NCI-H1436 treated with DMSO at 0.1 percent for 48 hours (cell line): Measurements from ENCODE around the gene ZNF200.
"Not testable (repeated sequence)": the region's sequence is repeated elsewhere in the genome, so short reads cannot be mapped to it uniquely, and the experiment has no call there.

ENCODE experiments used
- DNase-seq: peaks from one replicate; lab custom pipeline; 2025; lab: John Stamatoyannopoulos, UW

Gene ZNF200, protein sequence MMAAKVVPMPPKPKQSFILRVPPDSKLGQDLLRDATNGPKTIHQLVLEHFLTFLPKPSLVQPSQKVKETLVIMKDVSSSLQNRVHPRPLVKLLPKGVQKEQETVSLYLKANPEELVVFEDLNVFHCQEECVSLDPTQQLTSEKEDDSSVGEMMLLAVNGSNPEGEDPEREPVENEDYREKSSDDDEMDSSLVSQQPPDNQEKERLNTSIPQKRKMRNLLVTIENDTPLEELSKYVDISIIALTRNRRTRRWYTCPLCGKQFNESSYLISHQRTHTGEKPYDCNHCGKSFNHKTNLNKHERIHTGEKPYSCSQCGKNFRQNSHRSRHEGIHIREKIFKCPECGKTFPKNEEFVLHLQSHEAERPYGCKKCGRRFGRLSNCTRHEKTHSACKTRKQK

DNA sequence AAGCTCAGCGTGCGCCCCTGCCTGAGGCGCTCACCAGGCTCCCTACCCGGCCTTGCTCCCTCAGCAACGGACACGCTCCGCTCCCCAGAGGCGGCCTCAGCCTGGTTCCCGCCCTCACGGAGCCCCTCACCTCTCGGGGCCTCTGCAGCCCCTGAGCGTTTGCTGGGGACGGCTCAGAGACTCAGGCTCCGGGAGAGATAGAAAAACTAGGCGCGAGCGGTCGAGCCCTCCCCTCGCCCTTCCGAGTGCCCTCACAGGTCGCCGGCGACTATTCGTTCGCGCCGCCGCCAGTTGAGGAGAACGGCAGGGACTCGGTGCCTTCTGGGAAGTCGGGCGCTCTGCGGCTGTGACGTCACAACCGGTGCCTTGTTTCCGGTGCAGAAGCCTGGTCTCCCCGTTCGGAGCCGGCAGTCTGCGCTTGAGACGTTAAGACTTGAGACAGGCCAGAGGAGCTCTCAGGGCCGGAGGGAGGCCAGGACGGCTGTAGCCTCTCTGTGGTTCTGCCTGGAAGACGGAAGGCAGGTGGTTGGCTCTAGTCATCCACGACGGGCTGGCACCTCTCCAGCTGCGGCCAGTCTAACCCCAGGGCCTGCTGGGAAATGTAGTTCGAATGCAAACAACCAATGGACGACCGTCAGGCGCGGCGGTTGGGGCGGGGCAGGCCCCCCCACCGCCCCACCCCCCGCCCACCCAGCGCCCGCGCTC, at the start of gene ZNF200:
Gene ZNF200, minus strand, starts transcription at position 302 of the 705 bp plus-strand sequence. CDS start 1,403 bp downstream, outside the sequence.
- peak; percentile 58 for DNase-seq

GRCh38 chr16:3283543-3284447, 48.8 kb upstream of the ZNF200 start:
- DNase-seq = no peak

GRCh38 chr16:3282730-3283542, 48.0 kb upstream of the ZNF200 start, which contains the start of gene ZNF263:
ZNF263 (plus strand) TSS chr16:3283491; CDS start chr16:3283819, 328 bp downstream.
- peak; percentile 91 for DNase-seq

DNA sequence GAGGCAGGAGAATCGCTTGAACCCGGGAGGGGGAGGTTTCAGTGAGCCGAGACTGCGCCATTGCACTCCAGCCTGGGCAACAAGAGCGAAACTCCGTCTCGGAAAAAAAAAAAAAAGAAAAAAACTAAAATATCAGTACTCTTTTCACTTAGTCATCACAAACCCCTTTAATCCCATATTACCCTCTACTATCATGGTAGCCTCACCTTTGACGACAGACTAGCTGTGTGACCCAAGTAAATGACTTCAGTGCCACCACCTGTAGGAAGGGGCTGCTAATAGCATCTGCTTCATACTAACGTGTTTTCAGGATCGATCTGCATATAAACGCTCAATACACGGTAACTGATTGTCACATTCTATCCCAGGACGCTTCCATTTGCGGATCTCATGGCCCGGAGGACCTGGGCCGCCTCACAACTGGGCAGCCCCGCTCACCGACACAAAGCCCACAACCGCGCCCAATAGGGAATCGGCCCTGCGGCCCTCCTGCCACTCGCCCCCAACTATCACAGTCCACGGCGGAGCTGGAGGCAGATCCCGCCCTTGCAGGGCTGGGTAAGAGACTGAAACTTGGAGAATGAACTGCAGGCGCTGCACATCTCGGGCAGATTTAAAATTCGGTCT, 47.3 kb upstream of the ZNF200 start:
- peak; percentile 36 for DNase-seq

- no peak for DNase-seq
Observed at GRCh38 chr16:3281222-3281820, 46.4 kb upstream of the ZNF200 start.

GRCh38 chr16:3276679-3277078, 41.7 kb upstream of the ZNF200 start:
- no peak for DNase-seq

- DNase-seq = no peak
Observed at GRCh38 chr16:3274947-3275346, 40.0 kb upstream of the ZNF200 start.

DNA sequence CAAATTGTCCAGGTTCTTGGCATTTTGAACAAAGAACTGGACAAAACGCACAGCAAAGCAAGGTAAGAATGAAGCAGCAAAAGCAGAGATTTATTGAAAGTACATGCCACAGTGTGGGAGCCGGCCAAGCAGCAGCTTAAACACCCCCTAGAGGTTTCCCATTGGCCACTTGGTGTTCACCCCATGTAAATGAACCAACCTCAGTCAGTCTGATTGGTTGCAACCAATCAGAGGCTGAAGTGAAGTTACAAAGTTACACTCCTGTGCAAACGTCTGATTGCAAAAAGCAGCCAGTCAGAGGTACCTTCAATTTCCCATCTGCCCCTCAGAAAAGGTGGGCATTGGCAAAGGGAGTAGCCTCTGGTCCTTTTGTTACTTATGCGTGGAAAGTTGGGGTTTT, 39.5 kb upstream of the ZNF200 start:
- DNase-seq = peak; percentile 32

- DNase-seq = not testable (repeated sequence)
Observed at GRCh38 chr16:3271281-3271680, 36.3 kb upstream of the ZNF200 start.

GRCh38 chr16:3270718-3271117, 35.8 kb upstream of the ZNF200 start:
- not testable (repeated sequence) for DNase-seq

DNA sequence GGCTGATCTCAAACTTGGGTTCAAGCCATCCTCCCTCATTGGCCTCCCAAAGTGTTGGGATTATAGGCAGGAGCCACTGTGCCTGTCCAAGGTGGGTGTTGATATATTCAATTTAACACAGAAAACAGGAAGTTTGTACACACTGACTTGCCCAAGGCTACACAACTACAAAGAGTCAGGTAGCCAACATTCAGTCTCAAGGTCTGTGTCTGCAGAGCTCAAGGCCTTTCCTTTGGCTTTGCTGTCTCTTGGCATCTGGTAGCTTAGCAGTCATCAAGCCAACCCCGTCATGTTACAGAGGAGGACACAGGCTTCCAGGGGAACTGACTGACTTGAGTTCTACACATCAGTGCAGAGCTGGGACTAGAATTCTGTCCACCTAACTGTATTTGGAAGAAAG, 33.3 kb upstream of the ZNF200 start:
- DNase-seq = no peak

DNA sequence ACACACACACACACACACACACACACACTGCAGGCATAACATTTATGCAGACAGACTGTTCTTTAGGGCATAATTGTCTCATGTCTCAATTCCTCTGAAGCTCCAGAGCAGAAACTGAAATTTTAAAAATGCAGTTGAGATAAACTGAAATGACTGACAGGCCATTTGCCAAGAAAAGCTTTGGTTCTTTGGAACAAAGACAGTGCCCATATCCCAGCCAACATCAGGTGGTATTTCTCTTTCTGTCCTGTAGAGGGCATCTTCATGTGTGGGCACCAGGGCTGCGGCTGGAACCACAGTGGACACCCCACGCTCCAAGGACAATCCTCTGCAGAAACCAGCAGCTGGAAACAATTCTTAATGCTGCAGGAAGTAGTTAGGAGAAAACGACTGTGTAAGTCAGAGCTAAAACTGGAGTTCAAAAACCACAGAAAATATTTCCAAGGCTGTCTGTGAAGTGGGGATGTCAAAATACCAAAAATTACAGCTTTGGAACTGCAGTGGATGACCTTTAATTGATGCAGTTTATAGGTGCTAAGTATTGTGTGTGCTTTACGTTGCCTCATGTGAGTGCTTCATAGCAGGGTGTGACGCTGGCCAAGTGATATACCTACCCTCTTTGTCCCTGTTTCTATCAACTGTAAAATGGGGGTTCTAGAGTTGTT, 32.0 kb upstream of the ZNF200 start:
- DNase-seq = no peak

DNA sequence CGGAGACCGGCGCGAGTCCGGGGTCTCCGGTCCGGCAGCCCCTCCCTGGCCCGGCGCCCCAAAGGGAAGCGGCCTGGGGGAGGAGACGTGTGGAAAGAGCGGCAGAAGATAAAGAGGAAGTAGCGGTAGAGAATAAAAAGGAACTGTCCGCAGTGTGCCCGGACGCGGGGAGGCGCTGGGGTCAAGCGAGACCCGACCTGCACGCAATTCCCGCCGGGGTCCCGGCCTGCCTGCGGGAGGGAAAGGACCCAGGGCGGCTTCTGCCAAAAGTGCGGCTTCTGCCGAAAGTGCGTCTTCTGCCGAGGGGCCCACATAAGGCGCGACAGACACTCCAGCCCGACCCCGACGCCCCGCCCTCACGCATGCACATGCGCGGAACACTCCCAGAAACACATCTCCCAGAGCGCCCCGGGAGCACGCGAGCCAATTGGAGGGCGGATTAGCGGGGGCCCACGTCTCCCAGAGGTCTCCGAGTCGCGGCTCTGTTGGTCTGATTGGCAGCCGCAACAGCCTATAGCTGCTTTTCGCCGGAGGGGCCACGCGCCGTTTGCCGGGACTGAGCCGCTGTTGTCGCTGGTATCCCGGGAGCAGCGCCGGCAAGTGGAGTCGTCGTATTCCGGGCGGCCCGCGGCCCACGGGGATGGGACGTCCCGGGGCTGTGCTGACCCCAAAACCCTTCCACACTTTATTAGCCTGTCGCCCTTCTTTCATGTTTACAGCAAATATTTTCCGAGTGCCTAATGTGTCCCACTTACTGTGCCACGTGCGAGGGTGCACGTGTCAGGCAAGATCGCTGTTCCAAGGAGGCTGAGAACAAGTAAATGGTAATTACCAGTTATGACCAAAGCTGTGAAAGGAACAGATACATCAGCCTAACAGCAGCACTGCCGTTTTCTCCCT, 29.4 kb upstream of the ZNF200 start:
- peak; percentile 80 for DNase-seq

DNA sequence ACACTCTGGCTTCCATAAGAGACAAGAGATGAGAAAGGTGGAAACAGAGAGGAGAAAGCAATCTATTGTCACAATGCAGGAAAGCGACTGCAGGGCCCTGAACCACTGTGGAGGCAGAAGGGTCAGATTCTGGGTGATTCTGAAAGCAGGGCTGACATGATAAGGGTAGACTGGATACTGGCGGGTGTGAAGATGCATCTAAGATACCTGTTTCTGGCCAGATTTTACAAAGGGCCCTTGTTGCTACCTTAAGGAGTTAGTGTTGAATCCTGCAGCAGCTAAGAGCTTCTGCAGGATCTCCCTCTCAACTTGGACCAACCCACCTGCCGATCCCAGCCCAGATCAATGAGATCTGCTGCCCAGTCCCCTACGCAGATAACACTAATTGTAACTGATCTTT, 27.6 kb upstream of the ZNF200 start:
- no peak for DNase-seq

- DNase-seq = no peak
Observed at GRCh38 chr16:3259836-3260235, 24.9 kb upstream of the ZNF200 start.

GRCh38 chr16:3256866-3257465, 22.0 kb upstream of the ZNF200 start:
- DNase-seq = no peak

GRCh38 chr16:3256146-3256865, 21.3 kb upstream of the ZNF200 start, which contains the start of gene MEFV:
MEFV (minus strand) TSS chr16:3256633; CDS start chr16:3256587, 46 bp downstream.
- DNase-seq = no peak

DNA sequence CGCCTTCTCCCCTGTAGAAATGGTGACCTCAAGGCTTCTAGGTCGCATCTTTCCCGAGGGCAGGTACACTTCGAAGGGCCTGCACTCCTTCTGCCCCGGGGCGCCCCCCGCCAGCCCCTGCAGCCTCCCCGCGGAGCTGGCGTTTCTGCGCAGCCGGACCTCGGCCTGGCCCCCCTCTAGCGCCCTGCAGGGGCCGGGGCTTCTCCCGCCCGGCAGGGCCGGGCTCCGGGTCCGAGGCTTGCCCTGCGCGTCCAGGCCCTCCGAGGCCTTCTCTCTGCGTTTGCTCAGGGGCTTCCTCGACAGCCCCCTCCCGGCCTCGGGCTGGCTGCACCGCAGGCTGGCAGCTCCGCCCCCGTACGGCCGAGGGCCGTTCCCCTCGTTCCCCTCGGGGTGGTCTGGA, 19.4 kb upstream of the ZNF200 start:
- no peak for DNase-seq
